PFSK-1 (cell line): ENCODE data around the gene SLC39A11.

ENCODE experiments used
- FOXP2 ChIP-seq: optimal IDR thresholded peaks from 2 replicates; pipeline ENCODE3; 2011; ENCODE audit warnings: borderline replicate concordance, control low read depth, inconsistent platforms; ENCODE audit not compliant: insufficient read depth; ENCODE audit errors: extremely low read length, extremely low read depth
- POLR2AphosphoS5 ChIP-seq: IDR thresholded peaks from 2 replicates; pipeline ENCODE4 v1.6.1; 2012; ENCODE audit warnings: low read depth, mild to moderate bottlenecking, control low read depth, low read length, moderate library complexity
- SIN3A ChIP-seq: IDR thresholded peaks from 2 replicates; pipeline ENCODE4 v1.6.1; 2012; ENCODE audit warnings: mild to moderate bottlenecking, low read length, moderate library complexity, borderline replicate concordance; ENCODE audit not compliant: insufficient read depth
- TF ChIP-seq, protein P1 (sequence below), 2 experiments: IDR thresholded peaks; 2 replicates each; pipeline versions ENCODE4 v1.6.1 to v1.8.0; 2011 to 2012; ENCODE audit warnings: low read depth in 2 of 2, low read length in 2 of 2, control low read depth in 1 of 2, inconsistent platforms in 1 of 2, mild to moderate bottlenecking in 1 of 2, moderate library complexity in 1 of 2; ENCODE audit not compliant: insufficient read depth in 1 of 2

DNA sequence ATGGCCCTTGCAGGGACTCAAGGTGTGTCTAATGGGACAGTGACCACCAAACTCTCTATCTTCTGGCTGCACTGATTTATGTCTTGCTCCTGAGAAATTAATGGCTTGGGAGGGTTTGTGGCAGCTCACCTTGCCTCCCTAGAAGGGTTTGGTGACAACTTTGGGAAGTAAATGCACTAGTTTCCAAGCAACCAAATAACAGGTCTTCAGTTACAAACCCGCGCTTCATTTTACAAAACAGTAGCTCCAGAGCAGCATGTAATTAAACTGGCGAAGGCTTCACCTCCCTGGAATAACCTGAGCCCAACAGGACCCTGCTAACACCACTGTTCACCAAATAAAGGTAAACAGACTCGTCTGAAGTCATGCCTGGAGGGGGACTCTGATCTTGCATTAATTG lies 318.3 kb downstream of the SLC39A11 start:
- TF ChIP-seq POLR2AphosphoS5 (no peak), FOXP2 (no peak), SIN3A (no peak)
- TF ChIP-seq, protein P1, sequence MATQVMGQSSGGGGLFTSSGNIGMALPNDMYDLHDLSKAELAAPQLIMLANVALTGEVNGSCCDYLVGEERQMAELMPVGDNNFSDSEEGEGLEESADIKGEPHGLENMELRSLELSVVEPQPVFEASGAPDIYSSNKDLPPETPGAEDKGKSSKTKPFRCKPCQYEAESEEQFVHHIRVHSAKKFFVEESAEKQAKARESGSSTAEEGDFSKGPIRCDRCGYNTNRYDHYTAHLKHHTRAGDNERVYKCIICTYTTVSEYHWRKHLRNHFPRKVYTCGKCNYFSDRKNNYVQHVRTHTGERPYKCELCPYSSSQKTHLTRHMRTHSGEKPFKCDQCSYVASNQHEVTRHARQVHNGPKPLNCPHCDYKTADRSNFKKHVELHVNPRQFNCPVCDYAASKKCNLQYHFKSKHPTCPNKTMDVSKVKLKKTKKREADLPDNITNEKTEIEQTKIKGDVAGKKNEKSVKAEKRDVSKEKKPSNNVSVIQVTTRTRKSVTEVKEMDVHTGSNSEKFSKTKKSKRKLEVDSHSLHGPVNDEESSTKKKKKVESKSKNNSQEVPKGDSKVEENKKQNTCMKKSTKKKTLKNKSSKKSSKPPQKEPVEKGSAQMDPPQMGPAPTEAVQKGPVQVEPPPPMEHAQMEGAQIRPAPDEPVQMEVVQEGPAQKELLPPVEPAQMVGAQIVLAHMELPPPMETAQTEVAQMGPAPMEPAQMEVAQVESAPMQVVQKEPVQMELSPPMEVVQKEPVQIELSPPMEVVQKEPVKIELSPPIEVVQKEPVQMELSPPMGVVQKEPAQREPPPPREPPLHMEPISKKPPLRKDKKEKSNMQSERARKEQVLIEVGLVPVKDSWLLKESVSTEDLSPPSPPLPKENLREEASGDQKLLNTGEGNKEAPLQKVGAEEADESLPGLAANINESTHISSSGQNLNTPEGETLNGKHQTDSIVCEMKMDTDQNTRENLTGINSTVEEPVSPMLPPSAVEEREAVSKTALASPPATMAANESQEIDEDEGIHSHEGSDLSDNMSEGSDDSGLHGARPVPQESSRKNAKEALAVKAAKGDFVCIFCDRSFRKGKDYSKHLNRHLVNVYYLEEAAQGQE (IDR thresholded peaks at IDR 0.05; ENCODE audit: insufficient read depth in 1 of 2, low read depth in 2 of 2, low read length in 2 of 2): no peak
